Measurements from ENCODE around the gene LEO1.

Gene LEO1

GRCh38 chr15:51971375-51972133 is at the start of gene LEO1:
LEO1 (minus strand) TSS chr15:51971778; CDS start chr15:51971745, 33 bp downstream.
- DNase-seq: peak; percentile 98

GRCh38 chr15:52021128-52021671 is 49.6 kb upstream of the LEO1 start:
- peak; percentile 88 for DNase-seq

GRCh38 chr15:52020221-52021085 is 48.9 kb upstream of the LEO1 start:
- no peak for DNase-seq

- peak; percentile 96 for DNase-seq
These were observed 48.0 kb upstream of the LEO1 start for GRCh38 chr15:52019394-52020220.

- peak; percentile 95 for DNase-seq
These were observed 47.3 kb upstream of the LEO1 start, which contains the start of gene MAPK6 for GRCh38 chr15:52018693-52019393. MAPK6 (plus strand) TSS chr15:52019219; CDS start chr15:52046461, 27,242 bp downstream.

DNA sequence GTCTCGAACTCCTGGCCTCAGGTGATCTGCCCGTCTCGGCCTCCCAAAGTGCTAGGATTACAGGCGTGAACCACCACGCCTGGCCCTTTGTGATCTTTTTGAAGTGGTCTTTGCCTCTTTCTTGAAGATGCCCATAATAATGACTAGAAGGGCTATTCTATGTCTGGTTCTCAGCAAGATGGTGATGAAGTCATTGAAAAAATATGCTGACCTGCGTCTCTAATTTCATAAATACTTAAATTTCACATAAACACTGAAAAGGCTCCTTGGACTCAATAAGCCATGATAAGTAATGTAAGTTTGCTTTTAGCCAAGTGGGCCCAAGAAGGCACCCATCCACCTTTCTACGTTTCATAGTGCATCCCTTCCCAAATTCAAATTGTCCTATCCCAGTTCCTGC is 46.7 kb upstream of the LEO1 start:
- no peak for DNase-seq

- peak; percentile 38 for DNase-seq
These were observed 44.7 kb upstream of the LEO1 start for GRCh38 chr15:52016316-52016715.

- DNase-seq: peak; percentile 82
These were observed 43.0 kb upstream of the LEO1 start for GRCh38 chr15:52014616-52015015.

DNA sequence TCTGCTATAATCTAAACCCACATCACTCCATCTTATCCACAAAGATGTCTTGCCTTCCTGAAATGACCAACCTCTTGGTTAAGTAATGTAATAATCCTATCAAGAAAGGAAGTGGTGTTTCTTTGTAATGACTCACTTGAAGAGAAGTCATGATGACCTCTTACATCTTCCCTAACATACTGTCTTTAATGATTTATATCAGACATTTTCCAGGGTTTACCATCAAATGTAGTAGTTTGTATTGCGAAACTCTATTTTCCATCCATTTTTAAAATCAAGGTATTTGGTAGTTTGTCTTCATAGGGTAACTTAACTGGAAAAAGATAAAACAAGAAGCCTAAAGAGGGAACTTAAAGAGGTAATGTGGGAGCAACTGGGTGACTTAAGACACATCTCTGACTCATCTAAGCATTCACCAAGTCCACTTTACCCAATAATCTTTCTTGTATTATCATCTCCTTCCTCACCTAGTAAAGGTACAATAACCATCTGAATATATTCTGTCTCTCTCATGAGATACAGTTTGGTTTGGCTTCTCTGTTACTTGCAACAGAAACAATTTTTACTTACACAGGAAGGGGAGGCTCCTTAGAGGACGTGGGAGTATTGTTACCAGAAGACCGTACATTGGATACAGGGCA is 41.7 kb upstream of the LEO1 start:
- peak; percentile 92 for DNase-seq

- no peak for DNase-seq
These were observed 40.6 kb upstream of the LEO1 start for GRCh38 chr15:52012210-52012609.

GRCh38 chr15:52011711-52012144 is 40.1 kb upstream of the LEO1 start:
- DNase-seq: no peak

GRCh38 chr15:52010633-52011595 is 39.3 kb upstream of the LEO1 start:
- DNase-seq: peak; percentile 31

GRCh38 chr15:52008698-52009434 is 37.3 kb upstream of the LEO1 start:
- DNase-seq: peak; percentile 40

DNA sequence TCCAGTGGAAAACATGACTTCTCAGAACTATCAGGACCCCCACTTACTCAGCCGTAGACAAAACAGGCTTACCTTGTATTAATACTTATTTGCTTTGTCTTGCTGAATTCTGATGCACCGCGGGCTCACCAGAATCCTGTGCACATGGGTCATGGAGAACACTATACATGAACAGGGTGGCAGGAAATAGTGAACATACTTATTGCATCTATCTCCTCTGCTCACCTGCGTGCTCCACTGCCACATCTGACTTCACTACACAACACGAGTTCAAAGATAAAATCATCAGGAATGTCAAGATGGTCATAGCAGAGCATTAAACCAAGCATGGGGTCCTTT is 36.8 kb upstream of the LEO1 start:
- no peak for DNase-seq

DNA sequence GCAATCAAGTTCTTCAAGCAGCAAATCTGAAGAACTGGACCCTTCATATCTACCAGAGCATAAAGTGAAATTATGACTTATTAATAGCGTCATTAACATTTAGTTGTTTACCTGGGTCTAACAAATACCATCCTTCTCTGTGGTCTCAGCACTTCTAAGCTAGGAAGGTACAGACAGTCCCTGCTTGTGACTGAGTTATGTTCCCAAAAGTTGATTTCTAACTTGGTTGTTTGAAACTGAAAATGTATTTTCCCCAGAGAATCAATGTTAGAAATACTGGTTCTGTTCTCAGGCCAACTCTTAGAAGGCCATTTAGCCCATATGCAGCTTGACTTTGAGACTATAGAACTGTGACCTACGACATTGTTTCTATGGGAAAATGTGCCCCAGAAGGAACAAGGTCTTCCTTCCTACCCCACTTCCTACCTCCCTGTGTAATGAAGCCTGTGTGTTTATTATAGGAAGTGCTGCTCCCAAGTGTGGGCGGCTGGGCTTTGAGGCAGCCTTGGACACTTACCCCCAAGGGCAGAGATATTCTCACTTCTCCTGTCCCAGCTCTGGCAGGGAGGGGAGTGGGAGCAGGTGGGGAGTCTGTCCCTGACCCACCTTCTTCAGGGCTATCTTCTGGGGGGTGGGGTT is 35.2 kb upstream of the LEO1 start:
- peak; percentile 69 for DNase-seq

- DNase-seq: peak; percentile 76
These were observed 34.4 kb upstream of the LEO1 start for GRCh38 chr15:52005748-52006701.

DNA sequence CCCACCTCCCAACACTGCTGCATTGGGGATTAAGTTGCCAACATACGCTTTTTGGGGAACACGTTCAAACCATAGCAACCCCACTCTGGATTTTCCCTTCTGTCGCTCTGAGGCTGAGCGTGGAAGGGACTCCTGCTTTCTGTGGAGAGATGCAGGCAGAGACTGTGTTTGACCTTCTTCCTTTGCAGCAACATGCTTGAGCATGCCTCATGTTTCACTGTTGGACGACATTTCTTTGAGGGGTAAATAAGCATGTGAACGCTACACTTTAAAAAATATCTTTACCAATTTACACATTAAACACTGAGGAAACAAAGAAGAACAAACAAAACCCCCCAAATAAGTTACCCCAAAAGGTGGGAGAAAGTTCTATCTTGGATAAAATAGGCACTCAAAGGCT is 33.2 kb upstream of the LEO1 start:
- no peak for DNase-seq

GRCh38 chr15:52003710-52004109 is 32.1 kb upstream of the LEO1 start:
- no peak for DNase-seq
